Naive B cell (primary cell): ENCODE data around the gene ADGRG3. TPM values are rescaled to one million over a fixed set of nuclear protein-coding genes. Genes with fewer than 3 reads are reported as not detected.
A peak's percentile ranks its signal among the peaks of the same experiment; 100 is the strongest.
"Not testable (repeated sequence)": the region's sequence is repeated elsewhere in the genome, so short reads cannot be mapped to it uniquely, and the experiment has no call there.

Experiments
- ATAC-seq, 2 donors: fragments of 150-1000 bp; cut with Tn5 transposase; 2 replicates each; pipeline ENCODE4 v1.10.0; 2021; ENCODE audit warnings: low read depth in 2 of 2, mild to moderate bottlenecking in 2 of 2, moderate library complexity in 2 of 2
- DNase-seq: peaks from one replicate; pipeline ENCODE4 v3.0.0; 2022
- H3K27ac Mint-ChIP-seq, 6 donors: one replicate each; pipeline ENCODE4 v1.8.0; 2020 to 2022; ENCODE audit warnings: mild to moderate bottlenecking in 6 of 6, mixed read lengths in 6 of 6, moderate library complexity in 5 of 6, inconsistent platforms in 2 of 6
- H3K27me3 Mint-ChIP-seq, 3 donors: one replicate each; pipeline ENCODE4 v1.8.0; 2021 to 2022; ENCODE audit warnings: mixed read lengths in 3 of 3, mild to moderate bottlenecking in 1 of 3
- H3K36me3 Mint-ChIP-seq, 2 donors: one replicate each; pipeline ENCODE4 v1.8.0; 2020 to 2022; ENCODE audit warnings: mixed read lengths in 2 of 2, inconsistent platforms in 1 of 2, mild to moderate bottlenecking in 1 of 2
- H3K4me1 Mint-ChIP-seq, 3 donors: one replicate each; pipeline ENCODE4 v1.8.0; 2020 to 2022; ENCODE audit warnings: mixed read lengths in 3 of 3, inconsistent platforms in 1 of 3, mild to moderate bottlenecking in 1 of 3, moderate library complexity in 1 of 3
- H3K4me3 Mint-ChIP-seq, 8 donors: one replicate each; pipeline ENCODE4 v1.8.0; 2020 to 2022; ENCODE audit warnings: mild to moderate bottlenecking in 8 of 8, mixed read lengths in 8 of 8, moderate library complexity in 8 of 8, inconsistent platforms in 2 of 8
- H3K9me3 Mint-ChIP-seq, 7 donors: one replicate each; pipeline ENCODE4 v1.8.0; 2020 to 2022; ENCODE audit warnings: mixed read lengths in 7 of 7, mild to moderate bottlenecking in 5 of 7, inconsistent platforms in 2 of 7, moderate library complexity in 1 of 7
- polyA plus RNA-seq, 6 donors: library from polyadenylated mRNA; unstranded; fragments of 300-500 nt; fragmentation: Illumina TruSeq; gene quantifications; one replicate each; pipeline ENCODE4 v1.2.3, GENCODE V29; 2021; ENCODE audit warnings: low read depth in 6 of 6

ADGRG3 gene
- polyA plus RNA-seq, 6 donors from 2014 or later = 0.11 to 0.55 TPM; not detected in 4

- peaks cover 0 to 8% of the 10 kb centered on the region in 2 donors for H3K36me3 Mint-ChIP-seq
- peaks cover 0 to 19% (median 14%) of the 10 kb centered on the region in 3 donors for H3K27me3 Mint-ChIP-seq
- DNase-seq = no peak
- ATAC-seq = no peak
- peaks cover 0 to 5% (median 0%) of the 10 kb centered on the region in 7 donors for H3K9me3 Mint-ChIP-seq
- H3K27ac Mint-ChIP-seq = no peak overlapping the region
- H3K4me1 Mint-ChIP-seq = peaks cover 0 to 5% (median 0%) of the 10 kb centered on the region in 3 donors
- H3K4me3 Mint-ChIP-seq = no peak overlapping the region
Observed at GRCh38 chr16:57709663-57710062, 41.6 kb downstream of the ADGRG3 start.

GRCh38 chr16:57711346-57711745 is 43.2 kb downstream of the ADGRG3 start:
- ATAC-seq (no peak), DNase-seq (no peak)
- Mint-ChIP-seq H3K27ac (no peak overlapping the region), H3K4me3 (no peak overlapping the region), H3K27me3 (peaks cover 0 to 12% (median 11%) of the 10 kb centered on the region in 3 donors), H3K36me3 (peaks cover 0 to 8% of the 10 kb centered on the region in 2 donors), H3K4me1 (peaks cover 0 to 5% (median 0%) of the 10 kb centered on the region in 3 donors), H3K9me3 (peaks cover 0 to 5% (median 0%) of the 10 kb centered on the region in 7 donors)

- DNase-seq (no peak), ATAC-seq (no peak)
- Mint-ChIP-seq H3K27me3 (peaks cover 0 to 5% (median 4%) of the 10 kb centered on the region in 3 donors), H3K9me3 (peaks cover 0 to under 1% (median 0%) of the 10 kb centered on the region in 7 donors), H3K27ac (no peak overlapping the region), H3K4me3 (no peak overlapping the region), H3K4me1 (peaks cover 0 to under 1% (median 0%) of the 10 kb centered on the region in 3 donors), H3K36me3 (peaks cover 0 to 2% of the 10 kb centered on the region in 2 donors)
Observed at GRCh38 chr16:57711993-57712392, 43.9 kb downstream of the ADGRG3 start.

- H3K36me3 Mint-ChIP-seq, H3K4me1 Mint-ChIP-seq, H3K9me3 Mint-ChIP-seq, DNase-seq, H3K4me3 Mint-ChIP-seq, ATAC-seq, H3K27ac Mint-ChIP-seq, H3K27me3 Mint-ChIP-seq: not testable (repeated sequence)
Observed at GRCh38 chr16:57712569-57712968, 44.5 kb downstream of the ADGRG3 start.

- Mint-ChIP-seq H3K4me3 (no peak overlapping the region), H3K27me3 (no peaks in the 10 kb centered on the region), H3K4me1 (no peaks in the 10 kb centered on the region), H3K9me3 (no peaks in the 10 kb centered on the region), H3K27ac (no peak overlapping the region), H3K36me3 (no peaks in the 10 kb centered on the region)
- DNase-seq = no peak
- no peak for ATAC-seq
Observed at GRCh38 chr16:57713596-57713995, 45.5 kb downstream of the ADGRG3 start.

GRCh38 chr16:57714047-57714446 is 45.9 kb downstream of the ADGRG3 start:
- no peak overlapping the region for H3K27ac Mint-ChIP-seq
- no peaks in the 10 kb centered on the region for H3K9me3 Mint-ChIP-seq
- no peaks in the 10 kb centered on the region for H3K4me1 Mint-ChIP-seq
- no peaks in the 10 kb centered on the region for H3K36me3 Mint-ChIP-seq
- H3K4me3 Mint-ChIP-seq = no peak overlapping the region
- H3K27me3 Mint-ChIP-seq = no peaks in the 10 kb centered on the region
- DNase-seq (no peak), ATAC-seq (no peak)

GRCh38 chr16:57720142-57720575 is 52.1 kb downstream of the ADGRG3 start:
- no peaks in the 10 kb centered on the region for H3K27me3 Mint-ChIP-seq
- H3K4me1 Mint-ChIP-seq = peaks cover 0 to 4% (median under 1%) of the 10 kb centered on the region in 3 donors
- H3K9me3 Mint-ChIP-seq = no peaks in the 10 kb centered on the region
- peak; percentile 16 for DNase-seq
- no peak overlapping the region for H3K4me3 Mint-ChIP-seq
- no peak overlapping the region for H3K27ac Mint-ChIP-seq
- ATAC-seq = peak; percentile 48 to 60
- H3K36me3 Mint-ChIP-seq = no peaks in the 10 kb centered on the region

GRCh38 chr16:57721356-57722209 is 53.5 kb downstream of the ADGRG3 start:
- Mint-ChIP-seq H3K27me3 (no peaks in the 10 kb centered on the region), H3K27ac (no peak overlapping the region), H3K36me3 (no peaks in the 10 kb centered on the region), H3K9me3 (no peaks in the 10 kb centered on the region), H3K4me1 (peaks cover 0 to 6% (median 2%) of the 10 kb centered on the region in 3 donors), H3K4me3 (no peak overlapping the region)
- ATAC-seq = no peak
- DNase-seq = no peak

- no peaks in the 10 kb centered on the region for H3K36me3 Mint-ChIP-seq
- H3K27me3 Mint-ChIP-seq = no peaks in the 10 kb centered on the region
- no peak for DNase-seq
- H3K4me1 Mint-ChIP-seq = peaks cover 0 to 6% (median 2%) of the 10 kb centered on the region in 3 donors
- no peak overlapping the region for H3K4me3 Mint-ChIP-seq
- no peak for ATAC-seq
- no peak overlapping the region for H3K27ac Mint-ChIP-seq
- H3K9me3 Mint-ChIP-seq = no peaks in the 10 kb centered on the region
Observed at GRCh38 chr16:57722210-57722499, 54.0 kb downstream of the ADGRG3 start.

GRCh38 chr16:57722651-57723050 is 54.5 kb downstream of the ADGRG3 start:
- no peaks in the 10 kb centered on the region for H3K9me3 Mint-ChIP-seq
- ATAC-seq (no peak), DNase-seq (no peak)
- H3K27me3 Mint-ChIP-seq = no peaks in the 10 kb centered on the region
- peaks cover 0 to 6% (median 2%) of the 10 kb centered on the region in 3 donors for H3K4me1 Mint-ChIP-seq
- H3K36me3 Mint-ChIP-seq = no peaks in the 10 kb centered on the region
- no peak overlapping the region for H3K4me3 Mint-ChIP-seq
- H3K27ac Mint-ChIP-seq = peak overlapping the region in 1 of 6 donors; percentile 65

GRCh38 chr16:57723170-57723569 is 55.1 kb downstream of the ADGRG3 start:
- peaks cover 0 to 6% (median 2%) of the 10 kb centered on the region in 3 donors for H3K4me1 Mint-ChIP-seq
- ATAC-seq = no peak
- H3K4me3 Mint-ChIP-seq = no peak overlapping the region
- no peaks in the 10 kb centered on the region for H3K27me3 Mint-ChIP-seq
- H3K9me3 Mint-ChIP-seq = no peaks in the 10 kb centered on the region
- H3K27ac Mint-ChIP-seq = peak overlapping the region in 1 of 6 donors; percentile 37
- no peaks in the 10 kb centered on the region for H3K36me3 Mint-ChIP-seq
- no peak for DNase-seq

GRCh38 chr16:57724531-57724930 is 56.4 kb downstream of the ADGRG3 start:
- DNase-seq = no peak
- no peaks in the 10 kb centered on the region for H3K27me3 Mint-ChIP-seq
- peaks cover 2 to 6% (median 3%) of the 10 kb centered on the region in 3 donors for H3K4me1 Mint-ChIP-seq
- ATAC-seq = no peak
- H3K27ac Mint-ChIP-seq = no peak overlapping the region
- H3K9me3 Mint-ChIP-seq = peaks cover 0 to 1% (median 0%) of the 10 kb centered on the region in 7 donors
- H3K4me3 Mint-ChIP-seq = no peak overlapping the region
- H3K36me3 Mint-ChIP-seq = no peaks in the 10 kb centered on the region

- no peak for DNase-seq
- peak; percentile 32 to 49 for ATAC-seq
Observed at GRCh38 chr16:57725151-57725550, 57.0 kb downstream of the ADGRG3 start.

GRCh38 chr16:57725554-57725953 is 57.4 kb downstream of the ADGRG3 start:
- DNase-seq = no peak
- Mint-ChIP-seq H3K27me3 (no peaks in the 10 kb centered on the region), H3K4me1 (peaks cover 2 to 6% (median 3%) of the 10 kb centered on the region in 3 donors), H3K4me3 (peak overlapping the region in 1 of 8 donors; percentile 25), H3K9me3 (peaks cover 0 to 1% (median 0%) of the 10 kb centered on the region in 7 donors), H3K27ac (no peak overlapping the region), H3K36me3 (no peaks in the 10 kb centered on the region)
- no peak for ATAC-seq

More at GRCh38 chr16:57725151-57725550, 57.0 kb downstream of the ADGRG3 start:
- Mint-ChIP-seq H3K9me3 (peaks cover 0 to 1% (median 0%) of the 10 kb centered on the region in 7 donors), H3K4me1 (peaks cover 2 to 6% (median 3%) of the 10 kb centered on the region in 3 donors), H3K27me3 (no peaks in the 10 kb centered on the region), H3K27ac (peak overlapping the region in 2 of 6 donors; percentile 3 to 62), H3K4me3 (peak overlapping the region in 1 of 8 donors; percentile 25), H3K36me3 (no peaks in the 10 kb centered on the region)
